ENCODE data around the gene ANXA10. TPM values are rescaled to one million over a fixed set of nuclear protein-coding genes. Genes with fewer than 3 reads are reported as not detected.

Gene ANXA10
- total RNA-seq, 2 donors from 2014 or later, result not detected

- no peak overlapping the region for H3K4me3 ChIP-seq
- DNase-seq (ENCODE audit: low spot score), result no peak
- intact Hi-C loops (cut with DNase I), result no loop called here
Measured at GRCh38 chr4:168199260-168199957, 107.1 kb downstream of the ANXA10 start.

DNA sequence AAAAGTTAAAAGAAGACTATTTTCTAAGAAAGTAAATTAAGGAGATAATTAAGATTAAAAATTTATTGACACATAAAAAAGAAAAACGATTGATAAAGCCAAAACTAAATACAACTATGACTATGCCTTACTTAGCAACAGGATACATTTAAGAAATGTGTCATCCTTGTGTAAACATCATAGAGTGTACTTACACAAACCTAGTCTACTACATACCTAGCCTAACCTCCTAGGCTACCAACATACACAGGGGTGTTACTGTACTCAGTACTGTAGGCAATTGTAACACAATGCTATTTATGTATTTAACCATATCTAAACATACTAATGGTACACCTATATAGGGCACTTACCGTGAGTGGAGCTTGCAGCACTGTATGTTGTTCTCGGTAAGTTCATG, 108.3 kb downstream of the ANXA10 start:
- TF ChIP-seq POLR2AphosphoS5 (IDR thresholded peaks at IDR 0.05), result no peak
- TF ChIP-seq, protein P1, sequence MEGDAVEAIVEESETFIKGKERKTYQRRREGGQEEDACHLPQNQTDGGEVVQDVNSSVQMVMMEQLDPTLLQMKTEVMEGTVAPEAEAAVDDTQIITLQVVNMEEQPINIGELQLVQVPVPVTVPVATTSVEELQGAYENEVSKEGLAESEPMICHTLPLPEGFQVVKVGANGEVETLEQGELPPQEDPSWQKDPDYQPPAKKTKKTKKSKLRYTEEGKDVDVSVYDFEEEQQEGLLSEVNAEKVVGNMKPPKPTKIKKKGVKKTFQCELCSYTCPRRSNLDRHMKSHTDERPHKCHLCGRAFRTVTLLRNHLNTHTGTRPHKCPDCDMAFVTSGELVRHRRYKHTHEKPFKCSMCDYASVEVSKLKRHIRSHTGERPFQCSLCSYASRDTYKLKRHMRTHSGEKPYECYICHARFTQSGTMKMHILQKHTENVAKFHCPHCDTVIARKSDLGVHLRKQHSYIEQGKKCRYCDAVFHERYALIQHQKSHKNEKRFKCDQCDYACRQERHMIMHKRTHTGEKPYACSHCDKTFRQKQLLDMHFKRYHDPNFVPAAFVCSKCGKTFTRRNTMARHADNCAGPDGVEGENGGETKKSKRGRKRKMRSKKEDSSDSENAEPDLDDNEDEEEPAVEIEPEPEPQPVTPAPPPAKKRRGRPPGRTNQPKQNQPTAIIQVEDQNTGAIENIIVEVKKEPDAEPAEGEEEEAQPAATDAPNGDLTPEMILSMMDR (IDR thresholded peaks at IDR 0.05), result no peak
- DNase-seq (ENCODE audit: low spot score), result no peak
- Histone ChIP-seq H3K36me3 (no peaks in the 10 kb centered on the region), H3K4me1 (replicated peaks) (no peaks in the 10 kb centered on the region), H3K9me3 (no peaks in the 10 kb centered on the region), H3K27ac (no peak overlapping the region), H3K27me3 (replicated peaks; ENCODE audit: insufficient read depth) (no peaks in the 10 kb centered on the region), H3K4me3 (no peak overlapping the region)
- 55% methylated on average over 3 of the region's 3 CpGs for WGBS
- intact Hi-C loops (cut with DNase I), result no loop called here

More at GRCh38 chr4:168199260-168199957, 107.1 kb downstream of the ANXA10 start:
- 59% methylated on average over 4 of the region's 4 CpGs for WGBS
- no peaks in the 10 kb centered on the region for H3K4me1 ChIP-seq (replicated peaks)
- no peak for TF ChIP-seq POLR2AphosphoS5 (IDR thresholded peaks at IDR 0.05)
- TF ChIP-seq POLR2A (IDR thresholded peaks at IDR 0.05), result no peak
- TF ChIP-seq, protein P1 (IDR thresholded peaks at IDR 0.05), result no peak
- H3K27ac ChIP-seq, result no peak overlapping the region
- no peaks in the 10 kb centered on the region for H3K27me3 ChIP-seq (replicated peaks; ENCODE audit: insufficient read depth)
- no peaks in the 10 kb centered on the region for H3K36me3 ChIP-seq
- no peaks in the 10 kb centered on the region for H3K9me3 ChIP-seq

DNA sequence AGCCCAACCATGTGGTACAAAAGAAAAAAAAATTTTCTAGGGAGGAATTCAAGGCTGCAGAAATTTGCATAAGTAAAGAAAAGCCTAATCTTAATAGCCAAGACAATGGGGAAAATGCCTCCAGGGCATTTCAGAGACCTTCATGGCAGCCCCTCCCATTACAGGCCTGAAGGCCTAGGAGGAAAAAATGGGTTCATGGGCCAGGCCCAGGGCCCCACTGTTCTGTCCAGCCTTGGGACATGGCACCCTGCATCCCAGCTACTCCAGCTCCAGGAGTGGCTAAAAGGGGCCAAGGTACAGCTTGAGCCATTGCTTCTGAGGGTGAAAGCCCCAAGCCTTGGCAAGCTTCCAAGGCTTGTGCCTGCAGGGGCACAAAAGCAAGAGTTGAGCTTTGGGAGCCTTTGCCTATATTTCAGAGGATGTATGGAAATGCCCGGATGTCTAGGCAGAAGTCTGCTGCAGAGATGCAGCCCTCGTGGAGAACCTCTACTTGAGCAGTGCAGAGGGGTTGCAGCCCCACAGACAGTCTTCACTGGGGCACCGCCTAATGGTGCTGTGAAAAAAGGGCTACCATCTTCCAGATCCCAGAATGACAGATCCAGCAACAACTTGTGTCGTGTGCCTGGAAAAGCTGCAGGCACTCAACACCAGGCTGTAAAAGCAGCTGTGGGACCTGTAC, 111.0 kb downstream of the ANXA10 start:
- H3K4me1 ChIP-seq (replicated peaks), result no peaks in the 10 kb centered on the region
- DNase-seq (ENCODE audit: low spot score), result no peak
- no peaks in the 10 kb centered on the region for H3K36me3 ChIP-seq
- intact Hi-C loops (cut with DNase I), result no loop called here
- WGBS, result 98% methylated on average over 4 of the region's 4 CpGs
- H3K27ac ChIP-seq, result no peak overlapping the region
- H3K9me3 ChIP-seq, result no peaks in the 10 kb centered on the region
- TF ChIP-seq, protein P1 (IDR thresholded peaks at IDR 0.05), result no peak
- TF ChIP-seq POLR2AphosphoS5 (IDR thresholded peaks at IDR 0.05) (no peak), POLR2A (IDR thresholded peaks at IDR 0.05) (no peak)
- H3K27me3 ChIP-seq (replicated peaks; ENCODE audit: insufficient read depth), result no peaks in the 10 kb centered on the region
- no peak overlapping the region for H3K4me3 ChIP-seq

GRCh38 chr4:168208957-168209614, 116.7 kb downstream of the ANXA10 start:
- no peaks in the 10 kb centered on the region for H3K4me1 ChIP-seq (replicated peaks)
- intact Hi-C loops (cut with DNase I), result no loop called here
- H3K27me3 ChIP-seq (replicated peaks; ENCODE audit: insufficient read depth), result no peaks in the 10 kb centered on the region
- no peaks in the 10 kb centered on the region for H3K36me3 ChIP-seq
- 82% methylated on average over 3 of the region's 3 CpGs for WGBS
- TF ChIP-seq POLR2AphosphoS5 (IDR thresholded peaks at IDR 0.05) (no peak), POLR2A (IDR thresholded peaks at IDR 0.05) (no peak)
- TF ChIP-seq, protein P1 (IDR thresholded peaks at IDR 0.05), result no peak
- H3K9me3 ChIP-seq, result no peaks in the 10 kb centered on the region
- H3K27ac ChIP-seq, result no peak overlapping the region
- no peak for DNase-seq (ENCODE audit: low spot score)
- H3K4me3 ChIP-seq, result no peak overlapping the region
